ENCODE measurements around the gene MACROH2A1.
A peak's percentile ranks its signal among the peaks of the same experiment; 100 is the strongest.

The MACROH2A1 gene
- 119 to 217 (median 179) reads per million in 9 experiments for total RNA-seq

DNA sequence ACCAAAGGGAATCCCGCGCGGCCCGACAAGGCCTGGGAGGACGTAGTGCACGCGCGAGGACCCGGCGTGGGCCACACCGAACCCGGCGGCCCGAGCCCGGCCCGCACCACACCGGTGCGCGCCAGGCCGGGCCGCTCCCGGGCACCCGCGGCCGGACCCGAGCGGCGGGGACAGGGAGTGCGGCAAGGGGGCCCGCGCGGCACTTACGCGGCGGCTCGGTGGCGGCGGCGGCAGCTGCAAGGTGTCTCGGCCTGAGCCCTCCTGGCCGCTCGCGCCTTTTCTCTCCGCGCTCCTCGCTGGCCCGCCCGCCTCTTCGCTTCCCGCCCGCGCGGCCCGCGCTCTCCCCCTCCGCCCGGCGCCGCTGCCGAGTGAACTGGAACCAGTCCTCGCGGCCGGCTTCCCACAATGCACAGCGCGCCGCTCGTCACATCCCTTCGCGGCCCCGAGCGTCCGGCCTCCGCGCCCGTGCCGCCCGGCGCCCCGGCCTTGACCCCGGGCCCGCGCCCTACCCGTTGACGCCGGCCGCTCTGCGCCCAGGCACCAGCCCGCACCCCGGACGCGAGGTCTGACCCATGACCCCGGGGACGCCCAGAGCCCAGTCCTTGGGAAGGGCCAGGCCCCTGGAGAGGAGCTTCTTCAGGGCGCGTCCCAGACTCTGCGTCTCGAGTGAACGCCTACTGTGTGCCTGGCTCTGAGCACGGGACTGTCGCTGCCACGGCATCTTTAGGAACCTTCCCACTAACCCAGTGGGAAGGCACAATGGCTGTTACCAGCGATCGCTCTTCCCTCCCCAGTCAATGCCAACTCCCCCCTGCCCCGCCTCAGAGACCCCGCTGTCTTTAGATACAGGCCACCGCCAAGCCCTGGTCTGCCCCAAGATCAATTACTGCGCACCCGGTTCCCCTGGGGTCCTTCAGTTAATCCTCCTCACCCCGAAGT is at the start of gene MACROH2A1:
Gene MACROH2A1, minus strand, starts transcription at position 377 of the 939 bp plus-strand sequence. CDS start 10,138 bp downstream, outside the sequence.
- peak within 1 kb of the TSS; percentile 84 to 89 for H3K4me3 Mint-ChIP-seq
- H3K36me3 Mint-ChIP-seq (ENCODE audit: insufficient read depth), result peaks cover 12% of the 10 kb centered on the region
- peak; percentile 92 for ATAC-seq (replicated peaks)
- H3K9me3 Mint-ChIP-seq, result no peaks in the 10 kb centered on the region
- DNase-seq, result peak; percentile 75 to 76 (median 76)
- H3K4me1 Mint-ChIP-seq (ENCODE audit: low read depth in 2 of 2), result peaks cover 35 to 40% of the 10 kb centered on the region in 2 donors
- H3K27me3 Mint-ChIP-seq, result no peaks in the 10 kb centered on the region
- peak within 1 kb of the TSS; percentile 93 for H3K27ac Mint-ChIP-seq

DNA sequence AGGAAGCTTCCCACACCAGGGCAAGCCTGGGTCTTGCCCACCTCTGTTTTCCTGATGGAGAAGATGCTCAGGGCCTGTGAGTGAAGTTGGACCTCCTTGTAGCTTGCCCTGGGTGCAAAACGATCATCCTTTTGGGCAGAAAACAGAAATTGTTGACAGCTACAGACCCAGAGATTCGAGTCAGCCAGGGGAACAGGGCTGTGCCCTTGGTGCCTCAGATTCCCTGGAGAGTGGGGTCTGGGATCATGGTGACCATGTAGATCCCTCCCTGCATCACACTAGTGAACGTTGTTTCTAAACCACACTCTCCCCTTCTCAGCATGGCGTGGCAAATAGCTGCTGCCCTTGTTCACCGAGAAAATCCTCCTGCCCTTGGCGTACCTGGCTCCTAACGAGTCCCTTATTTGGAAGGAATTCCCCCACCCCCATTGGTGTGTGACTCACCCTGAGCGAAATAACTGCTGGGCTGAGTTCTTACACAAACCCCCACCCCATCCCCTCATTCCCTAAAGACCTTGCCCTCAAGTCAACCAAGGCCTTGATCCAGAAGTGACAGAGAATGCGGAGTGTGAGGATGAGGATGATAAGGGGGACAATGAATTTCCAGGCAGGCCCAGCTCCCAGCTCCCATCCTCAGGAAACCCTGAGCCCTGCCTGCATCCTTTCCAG is 49.2 kb upstream of the MACROH2A1 start:
- no peaks in the 10 kb centered on the region for H3K4me1 Mint-ChIP-seq (ENCODE audit: low read depth in 2 of 2)
- DNase-seq (no peak), ATAC-seq (replicated peaks) (no peak)
- H3K4me3 Mint-ChIP-seq, result no peak overlapping the region
- peaks cover 30 to 78% of the 10 kb centered on the region in 2 donors for H3K27me3 Mint-ChIP-seq
- H3K36me3 Mint-ChIP-seq (ENCODE audit: insufficient read depth), result no peaks in the 10 kb centered on the region
- no peaks in the 10 kb centered on the region for H3K9me3 Mint-ChIP-seq
- no peak overlapping the region for H3K27ac Mint-ChIP-seq

- ATAC-seq (replicated peaks), result no peak
- Mint-ChIP-seq H3K9me3 (no peaks in the 10 kb centered on the region), H3K4me3 (no peak within 1 kb of the TSS), H3K36me3 (ENCODE audit: insufficient read depth) (no peaks in the 10 kb centered on the region), H3K4me1 (ENCODE audit: low read depth in 2 of 2) (no peaks in the 10 kb centered on the region), H3K27ac (no peak within 1 kb of the TSS), H3K27me3 (peaks cover 26 to 78% of the 10 kb centered on the region in 2 donors)
- DNase-seq, result no peak
Measured at GRCh38 chr5:135447298-135447929, 48.4 kb upstream of the MACROH2A1 start, which contains the start of gene DCANP1. Gene DCANP1, minus strand, starts transcription at chr5:135447348. Its CDS starts 240 bp downstream, at chr5:135447108.

DNA sequence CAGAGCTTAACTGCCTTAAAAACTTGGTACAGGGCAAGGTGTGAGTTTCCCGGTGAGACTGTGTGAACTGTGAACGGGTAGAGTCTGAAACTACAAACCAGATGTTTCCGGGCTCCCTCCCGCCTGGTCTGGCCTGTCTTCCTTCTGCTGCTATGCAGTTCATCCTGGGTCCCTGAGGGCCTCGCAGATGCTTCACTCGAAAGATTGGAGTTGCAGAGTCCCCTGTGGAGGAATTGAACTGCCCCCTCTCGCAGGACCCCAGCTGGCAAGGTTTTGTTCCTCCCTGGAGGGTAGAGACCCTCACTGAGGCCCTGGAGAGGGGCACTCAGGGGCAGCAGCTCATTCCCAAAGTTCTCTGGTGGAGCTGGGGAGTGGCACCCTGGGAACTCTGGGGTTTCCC is 47.6 kb upstream of the MACROH2A1 start:
- Mint-ChIP-seq H3K4me3 (no peak overlapping the region), H3K36me3 (ENCODE audit: insufficient read depth) (no peaks in the 10 kb centered on the region), H3K27me3 (peaks cover 26 to 79% of the 10 kb centered on the region in 2 donors), H3K9me3 (no peaks in the 10 kb centered on the region), H3K4me1 (ENCODE audit: low read depth in 2 of 2) (peaks cover 0 to 3% of the 10 kb centered on the region in 2 donors), H3K27ac (no peak overlapping the region)
- no peak for ATAC-seq (replicated peaks)
- DNase-seq, result no peak

DNA sequence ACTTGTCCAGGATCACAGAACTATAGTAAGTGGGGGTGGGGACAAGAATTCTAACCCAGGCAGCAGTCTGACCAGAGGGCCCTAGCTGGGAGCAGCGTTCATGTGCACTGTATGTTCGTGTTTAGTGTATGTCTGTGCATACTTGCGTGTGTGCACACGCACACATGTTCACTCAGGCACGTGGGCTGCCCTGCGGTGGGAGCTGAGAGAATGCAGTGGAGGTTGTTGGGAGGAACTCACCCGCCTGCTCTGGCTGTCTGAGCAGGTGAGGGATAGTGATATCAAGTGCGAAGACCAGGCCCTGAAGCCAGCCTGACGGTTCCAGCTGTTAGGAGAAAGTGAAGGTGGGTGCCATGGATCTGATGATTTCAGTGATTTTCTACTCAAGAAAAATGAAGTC is 47.2 kb upstream of the MACROH2A1 start:
- Mint-ChIP-seq H3K4me3 (no peak overlapping the region), H3K36me3 (ENCODE audit: insufficient read depth) (no peaks in the 10 kb centered on the region), H3K27ac (no peak overlapping the region), H3K27me3 (peaks cover 26 to 82% of the 10 kb centered on the region in 2 donors), H3K9me3 (no peaks in the 10 kb centered on the region), H3K4me1 (ENCODE audit: low read depth in 2 of 2) (peaks cover 0 to 3% of the 10 kb centered on the region in 2 donors)
- DNase-seq, result no peak
- ATAC-seq (replicated peaks), result no peak

DNA sequence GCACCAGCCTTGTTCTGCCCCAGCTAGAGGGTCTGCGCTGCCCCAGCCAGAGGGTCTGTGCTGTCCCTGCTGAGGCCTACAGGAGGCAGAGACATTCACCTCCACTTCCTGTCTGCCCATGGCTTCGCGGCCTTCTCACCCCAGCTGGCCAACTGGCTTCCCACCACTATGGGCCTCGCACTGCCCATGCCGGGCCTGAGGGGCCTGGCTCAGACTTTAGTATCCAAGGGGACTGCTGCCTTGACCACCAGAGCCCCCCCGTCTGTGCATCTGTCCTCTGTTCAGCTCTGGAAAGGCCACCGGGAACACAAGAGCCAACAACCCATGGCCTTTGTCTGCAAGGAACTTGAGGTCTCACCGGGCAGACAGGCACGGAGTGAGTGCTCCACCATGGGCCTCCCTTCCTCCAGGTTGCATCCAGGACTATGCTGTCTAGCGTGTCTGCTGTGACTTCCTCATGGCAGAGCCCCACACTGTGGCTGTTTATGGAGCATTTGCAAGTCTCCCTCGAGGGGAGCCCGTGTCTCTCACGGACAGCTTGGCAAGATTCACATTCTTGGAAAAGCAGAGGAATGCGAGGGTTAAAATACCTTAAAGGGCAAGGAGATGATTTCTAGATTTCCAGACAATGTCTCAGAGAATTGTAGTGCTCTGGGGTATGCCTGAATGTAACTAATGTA is 46.4 kb upstream of the MACROH2A1 start:
- peaks cover 21 to 79% of the 10 kb centered on the region in 2 donors for H3K27me3 Mint-ChIP-seq
- H3K9me3 Mint-ChIP-seq, result no peaks in the 10 kb centered on the region
- peaks cover 0 to 3% of the 10 kb centered on the region in 2 donors for H3K4me1 Mint-ChIP-seq (ENCODE audit: low read depth in 2 of 2)
- no peak overlapping the region for H3K27ac Mint-ChIP-seq
- DNase-seq (no peak), ATAC-seq (replicated peaks) (no peak)
- H3K36me3 Mint-ChIP-seq (ENCODE audit: insufficient read depth), result no peaks in the 10 kb centered on the region
- H3K4me3 Mint-ChIP-seq, result no peak overlapping the region

DNA sequence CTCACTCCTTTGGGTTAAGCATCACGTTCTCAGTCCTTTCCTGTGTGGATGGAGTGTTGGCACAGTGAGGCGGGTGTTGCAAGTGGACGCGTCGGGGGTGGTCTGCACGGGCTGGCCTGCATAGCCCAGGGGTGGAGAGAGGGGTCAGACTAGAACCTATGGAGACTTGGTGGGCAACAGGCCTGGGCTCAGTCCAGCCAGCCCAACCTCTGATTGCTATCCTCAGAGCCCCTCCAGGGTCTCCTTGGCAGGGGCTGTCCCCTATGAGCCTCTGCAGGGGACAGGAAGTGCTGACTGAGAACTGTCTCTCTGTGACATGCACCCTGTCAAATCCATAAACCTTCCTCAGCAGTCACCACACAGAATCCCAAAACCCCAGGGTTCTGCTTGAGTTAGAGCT is 45.9 kb upstream of the MACROH2A1 start:
- Mint-ChIP-seq H3K27me3 (peaks cover 16 to 73% of the 10 kb centered on the region in 2 donors), H3K36me3 (ENCODE audit: insufficient read depth) (no peaks in the 10 kb centered on the region), H3K4me1 (ENCODE audit: low read depth in 2 of 2) (peaks cover 0 to 3% of the 10 kb centered on the region in 2 donors), H3K4me3 (no peak overlapping the region), H3K9me3 (no peaks in the 10 kb centered on the region), H3K27ac (no peak overlapping the region)
- no peak for ATAC-seq (replicated peaks)
- no peak for DNase-seq

GRCh38 chr5:135444360-135444759 is 45.3 kb upstream of the MACROH2A1 start:
- Mint-ChIP-seq H3K27ac (no peak overlapping the region), H3K9me3 (no peaks in the 10 kb centered on the region), H3K27me3 (peaks cover 14 to 72% of the 10 kb centered on the region in 2 donors), H3K4me3 (no peak overlapping the region), H3K36me3 (ENCODE audit: insufficient read depth) (no peaks in the 10 kb centered on the region), H3K4me1 (ENCODE audit: low read depth in 2 of 2) (peaks cover 0 to 3% of the 10 kb centered on the region in 2 donors)
- ATAC-seq (replicated peaks), result no peak
- no peak for DNase-seq

- peaks cover 12 to 67% of the 10 kb centered on the region in 2 donors for H3K27me3 Mint-ChIP-seq
- no peak for DNase-seq
- H3K4me3 Mint-ChIP-seq, result no peak overlapping the region
- H3K27ac Mint-ChIP-seq, result no peak overlapping the region
- peaks cover 0 to 3% of the 10 kb centered on the region in 2 donors for H3K4me1 Mint-ChIP-seq (ENCODE audit: low read depth in 2 of 2)
- ATAC-seq (replicated peaks), result no peak
- H3K9me3 Mint-ChIP-seq, result no peaks in the 10 kb centered on the region
- H3K36me3 Mint-ChIP-seq (ENCODE audit: insufficient read depth), result no peaks in the 10 kb centered on the region
Measured at GRCh38 chr5:135443161-135443960, 44.3 kb upstream of the MACROH2A1 start.

DNA sequence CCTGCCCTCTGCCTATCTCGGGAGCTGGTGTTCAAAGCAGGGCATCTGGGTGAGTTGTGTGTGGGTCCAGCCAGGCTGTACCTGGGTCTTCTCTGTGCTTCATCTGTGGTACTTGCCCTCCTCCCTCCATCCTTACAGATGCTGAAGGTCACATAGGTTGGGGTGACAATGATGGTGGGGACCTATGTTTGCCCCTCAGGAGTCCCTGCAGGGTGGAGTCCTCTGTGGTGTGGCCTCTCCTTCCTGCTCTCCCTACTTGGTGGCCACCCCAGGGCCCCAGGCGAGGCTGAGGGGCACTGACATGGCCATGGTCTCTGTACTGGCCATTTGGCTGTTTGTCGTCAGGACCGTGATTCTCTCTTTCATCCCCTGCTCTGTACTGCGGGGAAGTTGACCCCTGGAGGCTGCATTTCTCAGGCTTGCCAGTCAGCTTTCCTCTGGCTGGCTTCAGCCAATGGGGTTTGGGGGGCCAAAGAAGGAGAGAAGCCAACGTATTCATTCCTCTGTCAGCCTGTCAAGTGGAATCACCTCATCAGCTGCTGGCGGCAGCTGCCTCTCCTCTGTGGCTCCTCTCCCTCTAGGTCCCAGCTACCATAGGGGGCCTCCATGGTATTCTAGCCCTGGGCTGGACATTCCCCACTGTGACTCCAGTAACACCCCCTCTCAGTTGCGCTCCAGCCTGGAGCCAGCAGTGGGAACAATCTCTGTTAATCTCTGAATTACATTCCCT is 43.6 kb upstream of the MACROH2A1 start:
- Mint-ChIP-seq H3K9me3 (no peaks in the 10 kb centered on the region), H3K27me3 (peaks cover 13 to 67% of the 10 kb centered on the region in 2 donors), H3K4me1 (ENCODE audit: low read depth in 2 of 2) (peaks cover 0 to 3% of the 10 kb centered on the region in 2 donors), H3K4me3 (no peak overlapping the region), H3K27ac (no peak overlapping the region), H3K36me3 (ENCODE audit: insufficient read depth) (no peaks in the 10 kb centered on the region)
- ATAC-seq (replicated peaks) (no peak), DNase-seq (no peak)

- Mint-ChIP-seq H3K4me3 (no peak overlapping the region), H3K27ac (no peak overlapping the region), H3K36me3 (ENCODE audit: insufficient read depth) (no peaks in the 10 kb centered on the region), H3K9me3 (no peaks in the 10 kb centered on the region), H3K27me3 (peaks cover 13 to 67% of the 10 kb centered on the region in 2 donors), H3K4me1 (ENCODE audit: low read depth in 2 of 2) (peaks cover 0 to 3% of the 10 kb centered on the region in 2 donors)
- ATAC-seq (replicated peaks) (no peak), DNase-seq (no peak)
Measured at GRCh38 chr5:135441919-135442318, 42.9 kb upstream of the MACROH2A1 start.

Measured in effector memory CD8-positive, alpha-beta T cell (primary cell).